Neural progenitor cell (in vitro differentiated cells): Measurements from ENCODE around the gene PRDM15. TPM values are rescaled to one million over a fixed set of nuclear protein-coding genes. Genes with fewer than 3 reads are reported as not detected.

Source experiments
- DNase-seq: peaks from one replicate; pipeline ENCODE4 v3.0.0-alpha.2; 2016; ENCODE audit warnings: low spot score
- H2AFZ ChIP-seq: fragments of 200-600 bp; sonication (generic); replicated peaks from 2 replicates; pipeline ENCODE4 v1.6.1; 2016; ENCODE audit warnings: antibody characterized with exemption
- H3F3A ChIP-seq: fragments of 200-600 bp; sonication (generic); 2 replicates; pipeline ENCODE4 v1.6.1; 2016; ENCODE audit warnings: antibody characterized with exemption, low read depth
- H3K27ac ChIP-seq: fragments of 200-600 bp; sonication (generic); 2 replicates; pipeline ENCODE4 v1.5.1; 2016; ENCODE audit warnings: mild to moderate bottlenecking
- H3K27me3 ChIP-seq: fragments of 200-600 bp; sonication (generic); 2 replicates; pipeline ENCODE4 v1.6.1; 2016; ENCODE audit warnings: mild to moderate bottlenecking, moderate library complexity
- H3K36me3 ChIP-seq: fragments of 200-600 bp; sonication (generic); 2 replicates; pipeline ENCODE4 v1.5.1; 2016
- H3K4me1 ChIP-seq: fragments of 200-600 bp; sonication (generic); 2 replicates; pipeline ENCODE4 v1.6.1; 2016; ENCODE audit warnings: mixed run types
- H3K4me2 ChIP-seq: fragments of 200-600 bp; sonication (generic); 2 replicates; pipeline ENCODE4 v1.6.1; 2016
- H3K4me3 ChIP-seq: fragments of 200-600 bp; sonication (generic); 2 replicates; pipeline ENCODE4 v1.5.1; 2016
- H3K79me2 ChIP-seq: fragments of 200-600 bp; sonication (generic); 2 replicates; pipeline ENCODE4 v1.6.1; 2016; ENCODE audit warnings: low read depth
- H3K9ac ChIP-seq: fragments of 200-600 bp; sonication (generic); 2 replicates; pipeline ENCODE4 v1.6.1; 2016
- H3K9me3 ChIP-seq: fragments of 200-600 bp; sonication (generic); 2 replicates; pipeline ENCODE4 v1.5.1; 2016; ENCODE audit warnings: low read depth
- H4K20me1 ChIP-seq: fragments of 200-600 bp; sonication (generic); 2 replicates; pipeline ENCODE4 v1.6.1; 2016; ENCODE audit warnings: low read depth
- H3K27ac Mint-ChIP-seq: 3 replicates; pipeline ENCODE4 v1.8.0; 2021; ENCODE audit warnings: mixed read lengths
- H3K27me3 Mint-ChIP-seq: 2 replicates; pipeline ENCODE4 v1.8.0; 2022; ENCODE audit warnings: low read depth, mild to moderate bottlenecking, inconsistent platforms, moderate library complexity, mixed read lengths; ENCODE audit not compliant: insufficient read depth
- H3K36me3 Mint-ChIP-seq: 3 replicates; pipeline ENCODE4 v1.8.0; 2021; ENCODE audit warnings: mixed read lengths
- H3K4me1 Mint-ChIP-seq: 3 replicates; pipeline ENCODE4 v1.8.0; 2021; ENCODE audit warnings: mixed read lengths
- H3K4me3 Mint-ChIP-seq: 3 replicates; pipeline ENCODE4 v1.8.0; 2021; ENCODE audit warnings: mild to moderate bottlenecking, moderate library complexity, mixed read lengths
- H3K9me3 Mint-ChIP-seq: 3 replicates; pipeline ENCODE4 v1.8.0; 2020; ENCODE audit warnings: mixed read lengths
- EZH2 ChIP-seq: fragments of 200-600 bp; sonication (generic); IDR thresholded peaks from 2 replicates; pipeline ENCODE4 v1.6.1; 2017; ENCODE audit warnings: antibody characterized with exemption, mild to moderate bottlenecking, moderate library complexity
- EZH2phosphoT487 ChIP-seq: fragments of 200-600 bp; sonication (generic); IDR thresholded peaks from 2 replicates; pipeline ENCODE4 v1.6.1; 2017; ENCODE audit warnings: antibody characterized with exemption
- total RNA-seq: library from RNA; depleted of rRNA; stranded (reverse); fragments of >200 nt; gene quantifications from 2 replicates; pipeline ENCODE4 v1.2.3, GENCODE V29; 2015; ENCODE audit warnings: low replicate concordance
- TF ChIP-seq, protein P1 (sequence below): fragments of 200-600 bp; sonication (generic); IDR thresholded peaks from 2 replicates; pipeline ENCODE4 v1.5.1; 2017; ENCODE audit warnings: antibody characterized with exemption, mild to moderate bottlenecking

Gene PRDM15
- total RNA-seq, 1 donor from 2014 or later = 9.0 TPM

DNA sequence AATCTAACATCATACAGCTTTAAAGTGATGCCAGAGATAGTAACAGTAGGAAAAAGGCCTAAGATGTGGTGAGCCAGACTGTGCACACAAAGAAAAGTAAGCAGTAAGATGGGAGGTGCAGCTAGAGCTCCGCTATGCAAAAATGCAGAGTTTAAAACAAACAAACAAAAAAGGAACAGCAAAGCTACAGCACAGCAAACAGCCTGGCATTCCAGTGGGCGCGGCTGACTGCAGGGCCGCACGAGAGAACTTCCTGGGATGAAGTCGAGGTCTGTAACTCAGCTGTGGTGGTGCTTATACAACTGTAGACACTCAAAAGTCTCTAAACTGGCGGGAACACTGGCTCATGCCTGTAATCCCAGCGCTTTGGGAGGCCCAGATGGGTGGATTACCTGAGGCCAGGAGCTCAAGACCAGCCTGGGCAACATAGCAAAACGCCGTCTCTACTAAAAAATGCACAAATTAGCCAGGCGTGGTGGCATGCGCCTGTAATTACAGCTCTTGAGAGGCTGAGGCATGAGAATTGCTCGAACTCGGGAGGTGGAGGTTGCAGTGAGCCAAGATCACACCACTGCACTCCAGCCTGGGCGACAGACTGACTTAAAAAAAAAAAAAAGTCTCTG is 30.1 kb downstream of the PRDM15 start:
- Mint-ChIP-seq H3K27ac (peak overlapping the region; percentile 1), H3K4me1 (peaks cover 22% of the 10 kb centered on the region), H3K36me3 (peaks cover 14% of the 10 kb centered on the region), H3K4me3 (no peak overlapping the region), H3K9me3 (no peaks in the 10 kb centered on the region), H3K27me3 (peaks cover under 1% of the 10 kb centered on the region)
- Histone ChIP-seq H3K4me2 (no peak overlapping the region), H3F3A (peaks cover 2% of the 10 kb centered on the region), H3K4me3 (no peak overlapping the region), H3K36me3 (no peaks in the 10 kb centered on the region), H3K27ac (no peak overlapping the region), H2AFZ (no peak overlapping the region), H3K79me2 (no peaks in the 10 kb centered on the region), H4K20me1 (no peaks in the 10 kb centered on the region), H3K4me1 (no peaks in the 10 kb centered on the region), H3K9me3 (no peaks in the 10 kb centered on the region), H3K27me3 (no peaks in the 10 kb centered on the region), H3K9ac (no peak overlapping the region)
- no peak for DNase-seq
- TF ChIP-seq EZH2 (no peak), EZH2phosphoT487 (no peak)
- TF ChIP-seq, protein P1, sequence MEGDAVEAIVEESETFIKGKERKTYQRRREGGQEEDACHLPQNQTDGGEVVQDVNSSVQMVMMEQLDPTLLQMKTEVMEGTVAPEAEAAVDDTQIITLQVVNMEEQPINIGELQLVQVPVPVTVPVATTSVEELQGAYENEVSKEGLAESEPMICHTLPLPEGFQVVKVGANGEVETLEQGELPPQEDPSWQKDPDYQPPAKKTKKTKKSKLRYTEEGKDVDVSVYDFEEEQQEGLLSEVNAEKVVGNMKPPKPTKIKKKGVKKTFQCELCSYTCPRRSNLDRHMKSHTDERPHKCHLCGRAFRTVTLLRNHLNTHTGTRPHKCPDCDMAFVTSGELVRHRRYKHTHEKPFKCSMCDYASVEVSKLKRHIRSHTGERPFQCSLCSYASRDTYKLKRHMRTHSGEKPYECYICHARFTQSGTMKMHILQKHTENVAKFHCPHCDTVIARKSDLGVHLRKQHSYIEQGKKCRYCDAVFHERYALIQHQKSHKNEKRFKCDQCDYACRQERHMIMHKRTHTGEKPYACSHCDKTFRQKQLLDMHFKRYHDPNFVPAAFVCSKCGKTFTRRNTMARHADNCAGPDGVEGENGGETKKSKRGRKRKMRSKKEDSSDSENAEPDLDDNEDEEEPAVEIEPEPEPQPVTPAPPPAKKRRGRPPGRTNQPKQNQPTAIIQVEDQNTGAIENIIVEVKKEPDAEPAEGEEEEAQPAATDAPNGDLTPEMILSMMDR = no peak

DNA sequence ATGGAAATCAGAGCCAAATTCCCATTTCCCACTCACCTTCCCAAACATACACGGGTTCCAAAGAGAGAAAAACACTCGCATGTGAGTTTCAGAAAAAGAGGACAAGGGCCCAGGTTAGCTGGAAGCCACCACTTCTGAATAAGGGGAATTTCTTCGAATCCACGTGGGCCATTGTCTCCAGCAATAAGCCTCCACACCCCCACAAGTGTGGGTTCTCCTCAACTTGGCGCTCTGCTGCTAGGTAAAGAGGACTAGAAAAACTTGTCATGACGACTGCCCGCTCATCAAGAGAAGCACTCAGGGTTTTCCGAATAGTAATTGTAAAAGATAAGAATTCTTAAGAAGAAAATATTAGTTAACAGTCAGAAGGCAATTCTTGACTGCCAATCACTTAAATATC is 30.6 kb downstream of the PRDM15 start:
- DNase-seq = no peak
- H3K27me3 Mint-ChIP-seq = peaks cover 3% of the 10 kb centered on the region
- H3K36me3 Mint-ChIP-seq = peaks cover 10% of the 10 kb centered on the region
- Histone ChIP-seq H2AFZ (no peak overlapping the region), H3K36me3 (no peaks in the 10 kb centered on the region), H3K4me1 (no peaks in the 10 kb centered on the region), H3F3A (peaks cover 2% of the 10 kb centered on the region), H3K4me2 (no peak overlapping the region), H3K27me3 (no peaks in the 10 kb centered on the region), H4K20me1 (no peaks in the 10 kb centered on the region), H3K9ac (no peak overlapping the region), H3K27ac (no peak overlapping the region), H3K79me2 (no peaks in the 10 kb centered on the region), H3K4me3 (no peak overlapping the region), H3K9me3 (no peaks in the 10 kb centered on the region)
- H3K27ac Mint-ChIP-seq = no peak overlapping the region
- TF ChIP-seq EZH2 (no peak), EZH2phosphoT487 (no peak)
- TF ChIP-seq, protein P1 = no peak
- no peak overlapping the region for H3K4me3 Mint-ChIP-seq
- peaks cover 27% of the 10 kb centered on the region for H3K4me1 Mint-ChIP-seq
- no peaks in the 10 kb centered on the region for H3K9me3 Mint-ChIP-seq

DNA sequence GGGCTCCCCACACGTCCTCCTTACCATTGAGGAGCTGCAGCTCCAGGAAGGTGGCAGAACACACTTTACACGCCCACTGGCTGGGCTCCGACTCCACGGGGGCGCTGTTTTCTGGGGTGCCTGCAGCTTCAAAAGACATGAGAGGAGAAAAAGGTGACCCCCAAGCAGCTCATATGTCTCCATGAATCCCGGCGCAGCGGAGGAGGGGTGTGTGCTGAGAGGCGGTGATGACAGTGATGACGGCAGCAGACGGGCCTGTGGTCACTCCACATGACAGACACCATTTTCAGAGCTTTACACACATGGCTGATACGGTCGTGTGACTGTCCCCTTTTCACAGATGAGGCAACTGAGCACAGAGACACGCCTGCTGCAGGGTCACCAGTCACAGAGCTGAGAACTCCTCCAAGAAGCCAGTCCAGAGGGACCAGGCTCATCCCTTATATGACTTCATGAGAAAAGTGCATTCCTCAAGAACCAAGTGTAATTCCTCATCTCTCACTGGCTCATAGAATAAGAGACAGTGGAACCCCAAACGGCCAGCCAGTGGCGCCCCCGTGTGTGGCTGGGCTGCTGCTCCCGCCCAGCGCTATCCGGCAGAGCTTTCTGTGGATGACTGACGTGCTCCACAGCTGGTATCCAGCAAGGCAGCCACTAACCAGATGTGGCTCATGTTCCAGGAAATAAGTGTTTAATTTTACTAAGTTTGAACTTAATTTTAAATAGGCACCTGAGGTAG is 31.9 kb downstream of the PRDM15 start:
- H3K9me3 ChIP-seq = no peaks in the 10 kb centered on the region
- no peaks in the 10 kb centered on the region for H3K4me1 ChIP-seq
- no peak overlapping the region for H3K4me3 ChIP-seq
- H3K9me3 Mint-ChIP-seq = no peaks in the 10 kb centered on the region
- no peak overlapping the region for H3K9ac ChIP-seq
- peak; percentile 41 for DNase-seq
- no peaks in the 10 kb centered on the region for H3K27me3 ChIP-seq
- peaks cover 2% of the 10 kb centered on the region for H3F3A ChIP-seq
- no peak overlapping the region for H2AFZ ChIP-seq
- TF ChIP-seq, protein P1 = peak; percentile 45
- TF ChIP-seq EZH2phosphoT487 (no peak), EZH2 (no peak)
- H3K27ac ChIP-seq = no peak overlapping the region
- H4K20me1 ChIP-seq = no peaks in the 10 kb centered on the region
- H3K4me1 Mint-ChIP-seq = peaks cover 28% of the 10 kb centered on the region
- H3K27me3 Mint-ChIP-seq = peaks cover 3% of the 10 kb centered on the region
- peak overlapping the region; percentile 60 for H3K27ac Mint-ChIP-seq
- H3K36me3 ChIP-seq = no peaks in the 10 kb centered on the region
- peaks cover 14% of the 10 kb centered on the region for H3K36me3 Mint-ChIP-seq
- no peak overlapping the region for H3K4me2 ChIP-seq
- no peaks in the 10 kb centered on the region for H3K79me2 ChIP-seq
- no peak overlapping the region for H3K4me3 Mint-ChIP-seq
